TTC549 (cell line): ENCODE measurements around the gene ALOX5AP.

Source experiments
- FAIRE-seq: peaks from 2 replicates; lab custom pipeline; 2012; peaks lifted over from hg19 to GRCh38; lab: Jason Lieb, UNC

ALOX5AP gene

DNA sequence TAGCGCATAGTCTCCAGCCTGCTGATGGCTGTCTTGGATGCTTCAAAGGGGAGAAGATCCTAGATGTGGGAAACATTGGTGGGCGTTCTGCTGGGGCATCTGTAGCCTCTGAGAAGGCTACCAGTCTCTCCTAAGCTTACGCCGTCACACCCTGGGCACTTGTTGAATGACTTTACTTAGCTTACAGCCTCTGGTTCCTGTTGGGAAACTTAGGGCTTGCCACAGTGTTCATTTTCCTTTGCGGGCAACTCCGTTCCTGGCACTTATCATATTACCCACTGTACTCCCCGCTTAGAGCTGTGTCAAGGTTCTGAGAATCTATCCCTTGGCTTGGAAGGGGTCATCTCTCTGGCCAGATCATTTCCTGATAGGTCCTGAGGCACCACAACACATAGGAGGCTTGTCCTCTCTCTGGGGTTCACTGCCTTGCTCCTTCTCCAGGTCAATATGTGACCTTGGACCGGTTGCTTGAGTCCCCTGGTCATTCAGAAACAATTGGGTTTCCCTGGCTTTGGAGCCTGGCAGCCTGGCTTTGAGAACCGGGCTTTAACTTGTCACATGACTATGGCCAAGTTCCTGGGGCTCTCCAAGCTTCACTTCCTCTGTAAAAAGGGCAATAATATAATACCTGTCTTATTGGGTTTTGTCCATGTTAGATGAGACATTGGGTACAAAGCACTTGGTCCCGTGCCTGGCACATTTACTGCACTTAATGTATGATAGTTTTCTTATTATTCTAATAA, 20.5 kb upstream of the ALOX5AP start:
- FAIRE-seq: no peak

DNA sequence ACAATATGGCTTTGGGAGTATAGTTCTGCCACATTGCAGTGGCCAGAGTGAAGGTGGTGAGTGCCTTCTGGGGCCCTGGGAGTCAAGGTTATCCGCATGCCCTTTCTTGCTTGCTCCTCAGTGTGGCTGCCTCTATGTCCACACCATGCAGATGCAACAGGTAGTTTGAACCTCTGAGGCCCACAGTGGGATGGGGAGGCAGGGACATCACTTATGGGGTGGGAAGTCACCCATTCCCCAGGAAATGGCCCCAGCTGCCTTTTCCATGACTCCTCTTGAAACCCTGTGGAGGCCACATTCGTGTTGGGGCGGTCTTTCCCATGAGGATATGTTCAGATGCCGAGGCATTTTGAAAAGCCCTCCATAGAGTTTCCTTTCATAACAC, 20.0 kb upstream of the ALOX5AP start:
- no peak for FAIRE-seq

DNA sequence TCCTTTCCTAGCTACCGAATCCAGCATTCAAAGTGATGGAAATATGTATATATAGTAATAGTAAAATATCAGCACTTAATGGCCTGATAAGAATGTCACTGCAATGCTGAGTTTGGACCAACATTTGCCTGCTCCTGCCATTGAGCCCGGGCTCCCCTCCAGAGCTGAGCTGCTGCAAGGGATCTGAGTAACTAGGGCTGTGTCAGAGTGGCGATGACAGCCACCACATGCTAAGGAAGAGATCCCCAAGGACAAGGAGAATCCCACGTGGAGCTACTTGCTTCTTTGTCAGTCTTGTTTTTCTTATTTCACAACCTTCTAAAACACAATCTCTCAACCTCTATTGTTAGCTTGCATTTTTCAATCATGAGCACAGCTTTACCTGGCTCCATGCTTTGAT, 19.5 kb upstream of the ALOX5AP start:
- FAIRE-seq: no peak

DNA sequence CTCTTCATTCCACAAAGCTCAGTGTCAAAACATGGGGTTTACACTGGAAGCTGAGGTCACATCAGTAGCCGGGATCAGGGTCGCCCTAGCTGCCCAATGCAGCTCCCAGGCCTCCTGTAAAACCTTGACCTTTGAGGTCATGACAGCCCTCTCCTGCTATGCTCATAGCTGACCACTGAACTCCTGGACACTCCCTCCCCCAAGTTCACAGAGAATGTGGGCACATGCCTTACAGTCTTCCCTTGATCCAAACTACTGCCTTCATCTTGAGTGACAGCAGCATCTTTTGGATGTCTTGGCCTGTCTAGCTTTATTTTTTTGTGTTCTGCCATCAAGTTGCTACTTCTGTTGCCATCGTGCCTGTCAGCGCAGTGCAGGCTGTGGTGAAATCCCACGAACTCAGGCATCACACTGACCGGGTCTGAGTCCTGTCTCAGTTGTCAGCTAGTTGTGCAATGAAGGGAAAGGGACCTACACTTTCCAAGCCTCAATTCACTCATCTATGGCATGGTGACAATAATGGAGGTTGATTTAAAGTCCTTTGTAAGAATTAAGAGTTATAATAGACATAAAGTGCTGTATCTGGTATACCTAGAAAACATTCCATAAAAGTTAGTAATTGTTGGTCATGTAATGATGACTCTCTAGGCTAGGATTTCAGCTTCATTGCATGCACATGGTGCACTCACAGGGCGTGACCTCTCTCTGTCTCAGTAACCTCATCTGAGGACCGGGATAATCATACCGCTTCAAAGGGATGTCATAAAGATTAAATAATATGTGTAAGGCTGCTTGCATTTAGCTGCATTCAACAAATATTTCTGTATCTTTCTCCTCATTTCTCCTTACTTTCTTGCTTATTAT, 16.4 kb upstream of the ALOX5AP start:
- no peak for FAIRE-seq

DNA sequence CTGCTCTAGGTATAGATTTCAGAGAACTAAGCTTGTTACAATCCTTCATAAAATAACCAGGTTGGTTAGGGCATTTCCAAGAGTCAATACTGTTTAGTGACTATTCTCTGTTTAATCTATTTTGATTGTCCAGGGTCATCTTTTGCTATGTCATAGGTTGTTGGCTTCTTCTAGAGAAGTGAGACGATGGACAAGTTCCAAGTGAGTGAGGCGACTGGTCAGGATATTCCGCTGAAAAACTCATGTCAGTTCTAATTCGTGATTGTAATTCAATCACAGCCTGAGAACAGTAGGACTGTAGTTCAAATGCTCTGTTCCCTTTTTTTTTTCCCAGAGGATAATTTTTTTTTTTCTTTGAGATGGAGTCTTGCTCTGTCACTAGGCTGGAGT, 15.8 kb upstream of the ALOX5AP start:
- FAIRE-seq: no peak

DNA sequence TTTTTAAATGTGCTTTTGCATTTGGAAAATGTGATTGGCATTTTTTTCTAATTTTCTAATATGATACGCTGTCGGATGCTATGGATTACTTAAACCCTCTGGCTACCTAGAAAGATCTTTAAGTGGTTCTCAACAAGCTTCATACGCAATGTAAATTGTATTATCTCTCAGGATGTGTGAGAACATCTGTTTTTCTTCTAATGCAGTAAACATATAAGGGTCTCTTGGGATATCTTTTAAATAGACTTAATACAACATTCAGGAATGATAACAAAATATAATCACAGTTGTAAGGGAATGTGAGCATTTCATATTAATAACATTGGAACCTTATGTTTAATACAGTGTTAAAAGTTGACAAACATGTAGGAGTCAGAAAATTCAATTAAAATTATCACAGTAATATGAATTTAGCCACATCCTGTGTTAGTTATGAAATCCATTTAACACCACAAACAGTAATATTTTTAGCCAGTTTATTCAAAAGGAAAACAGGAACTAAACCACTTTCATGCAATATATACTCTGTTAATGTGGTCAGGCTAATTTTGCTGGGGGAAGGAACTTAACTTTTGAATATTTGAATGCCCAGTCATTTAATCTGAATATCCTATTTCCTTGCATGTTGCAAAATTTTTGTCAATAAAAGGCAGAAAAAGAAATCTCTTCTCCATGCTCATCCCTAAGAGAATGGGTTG, 15.0 kb upstream of the ALOX5AP start:
- no peak for FAIRE-seq

DNA sequence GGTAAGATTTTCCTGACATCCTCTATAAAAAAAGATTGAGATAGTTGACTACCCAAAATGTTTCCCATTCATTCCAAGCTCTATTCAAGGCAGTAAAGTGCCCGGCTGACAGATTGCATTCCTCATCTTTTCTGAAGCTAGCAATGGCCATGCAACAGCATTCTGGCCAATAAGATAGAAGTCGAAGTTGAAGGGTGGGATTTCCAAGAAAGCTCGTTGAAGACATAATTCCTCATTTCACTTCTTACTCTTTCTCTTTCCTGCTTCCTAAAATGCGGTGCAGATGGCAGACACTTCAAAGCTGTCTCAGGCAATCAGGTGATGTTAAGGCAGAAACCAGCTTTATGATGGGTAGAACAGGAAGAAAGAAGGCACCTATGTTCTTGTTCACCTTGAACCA, 13.4 kb upstream of the ALOX5AP start:
- FAIRE-seq: no peak

DNA sequence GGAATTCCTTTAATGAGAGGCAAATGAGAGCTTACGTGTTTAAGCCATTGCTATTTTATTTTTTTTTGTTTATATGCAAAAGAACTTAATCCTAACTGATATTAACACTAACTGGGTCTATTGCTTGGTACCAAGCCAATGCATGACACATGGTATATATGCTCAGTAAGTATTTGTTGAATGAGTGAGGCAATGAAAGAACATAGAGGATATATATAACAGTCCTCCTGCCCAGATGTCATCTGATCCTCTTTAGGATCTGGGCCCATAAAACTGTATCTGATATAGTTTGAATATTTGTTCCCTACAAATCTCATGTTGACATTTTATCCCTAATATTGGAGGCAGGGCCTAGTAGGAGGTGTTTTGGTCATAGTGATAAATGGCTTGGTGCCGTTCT, 13.0 kb upstream of the ALOX5AP start:
- no peak for FAIRE-seq

DNA sequence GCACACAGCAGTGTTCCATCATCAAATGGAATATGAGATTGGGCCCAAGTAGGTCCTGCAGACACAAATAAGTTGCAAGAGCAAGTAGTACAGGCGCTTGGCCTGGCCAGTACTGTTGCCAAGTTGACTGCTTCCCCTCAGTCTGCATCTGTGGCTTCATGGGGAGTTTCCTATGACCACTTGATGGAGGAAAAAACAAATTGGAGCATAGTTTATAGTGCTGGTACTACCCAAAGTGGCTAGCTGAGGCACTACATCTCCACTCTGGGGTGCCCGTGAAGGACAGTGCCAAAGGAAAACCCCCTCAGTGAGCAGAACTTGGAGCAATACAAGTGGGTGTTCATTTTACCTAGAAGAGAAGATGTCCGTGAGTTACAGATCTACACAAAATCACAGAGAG, 10.6 kb upstream of the ALOX5AP start:
- no peak for FAIRE-seq

DNA sequence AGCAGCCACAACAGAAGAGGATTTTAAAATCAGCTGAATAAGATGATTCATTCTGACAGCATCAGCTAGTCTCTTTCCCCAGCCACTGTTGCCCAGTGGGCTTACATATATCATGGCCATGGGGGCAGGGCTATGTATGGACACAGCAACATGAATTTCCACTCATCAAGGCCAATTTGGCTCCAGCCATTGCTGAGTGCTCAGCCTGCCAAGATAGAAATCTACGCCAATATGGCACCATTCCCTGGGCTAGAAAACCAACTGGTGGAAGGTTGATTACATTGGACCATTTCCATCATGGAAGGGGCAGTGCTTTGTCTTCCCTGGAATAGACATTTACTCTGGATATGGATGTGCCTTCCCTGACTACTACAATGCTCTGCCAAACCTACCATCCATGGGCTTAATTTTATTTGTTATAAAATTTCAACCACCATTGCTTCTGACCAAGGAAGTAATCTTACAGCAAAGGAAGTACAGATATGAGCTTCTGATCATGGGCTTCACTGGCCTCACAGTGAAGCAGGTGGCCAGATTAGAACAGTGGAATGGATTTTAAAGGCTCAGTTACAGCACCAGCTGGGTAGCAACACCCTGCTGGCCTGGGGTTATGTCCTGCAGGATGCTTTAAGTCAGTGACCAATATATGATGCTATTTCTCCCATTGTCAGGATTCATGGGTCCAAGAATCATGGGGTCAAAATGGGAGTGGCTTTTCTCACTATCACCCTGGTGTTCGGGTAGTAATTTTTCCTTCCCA, 9.8 kb upstream of the ALOX5AP start:
- FAIRE-seq: no peak

DNA sequence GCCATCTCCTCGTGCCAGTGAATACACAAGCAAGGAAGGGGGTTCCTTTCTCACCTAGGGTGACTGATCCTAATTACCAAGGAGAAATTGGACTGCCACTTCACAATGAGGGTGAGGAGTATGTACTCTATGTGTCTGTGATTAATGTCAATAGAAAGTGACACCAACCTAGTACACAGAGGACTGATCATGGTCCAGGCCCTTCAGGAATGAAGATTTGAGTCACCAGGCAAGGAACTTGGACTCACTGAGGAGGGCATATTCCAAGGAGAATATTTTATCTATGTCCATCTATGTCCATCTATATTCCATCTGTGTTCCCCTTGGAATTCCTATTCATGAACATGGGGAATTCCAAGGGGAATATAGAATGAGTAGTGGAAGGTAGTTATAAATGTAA, 9.2 kb upstream of the ALOX5AP start:
- no peak for FAIRE-seq

DNA sequence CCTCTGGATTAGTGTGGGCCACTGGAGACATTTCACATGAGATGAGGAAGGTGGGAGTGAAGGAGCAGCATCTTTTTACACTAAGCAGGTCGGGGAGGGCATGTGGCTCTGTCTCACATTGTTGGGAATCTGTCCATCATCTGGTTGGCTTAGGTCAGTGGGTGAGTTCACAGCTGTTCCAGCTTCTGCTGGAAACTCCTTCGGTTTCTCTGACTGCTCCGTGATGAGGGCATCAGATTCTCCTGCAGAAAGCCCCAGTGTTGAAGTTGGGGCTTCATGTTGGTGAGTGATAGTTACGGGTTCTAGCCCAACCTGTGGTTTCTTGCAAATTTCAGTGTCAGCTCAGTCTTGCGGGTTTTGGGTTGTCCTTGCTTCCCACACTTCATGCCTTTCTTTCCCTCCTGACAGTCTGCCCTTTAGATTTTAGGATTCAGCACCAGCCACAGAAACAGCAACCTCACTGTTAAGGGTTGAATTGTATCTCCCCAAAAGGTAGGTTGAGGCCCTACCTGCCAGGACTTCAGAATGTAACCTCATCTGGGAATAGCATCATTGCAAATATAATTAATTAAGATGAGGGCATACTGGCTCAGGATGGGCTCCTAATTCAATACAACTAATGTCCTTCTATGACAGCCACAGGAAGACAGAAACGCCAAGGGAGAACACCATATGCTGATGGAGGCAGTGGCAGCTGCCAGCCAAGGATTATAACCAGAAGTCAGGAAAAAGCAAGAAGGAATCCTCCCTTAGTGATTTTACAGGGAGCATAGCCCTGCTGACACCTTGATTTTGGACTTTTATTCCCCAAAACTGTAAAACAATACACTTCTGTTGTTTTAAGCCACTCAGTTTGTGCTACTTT, 7.6 kb upstream of the ALOX5AP start:
- no peak for FAIRE-seq

DNA sequence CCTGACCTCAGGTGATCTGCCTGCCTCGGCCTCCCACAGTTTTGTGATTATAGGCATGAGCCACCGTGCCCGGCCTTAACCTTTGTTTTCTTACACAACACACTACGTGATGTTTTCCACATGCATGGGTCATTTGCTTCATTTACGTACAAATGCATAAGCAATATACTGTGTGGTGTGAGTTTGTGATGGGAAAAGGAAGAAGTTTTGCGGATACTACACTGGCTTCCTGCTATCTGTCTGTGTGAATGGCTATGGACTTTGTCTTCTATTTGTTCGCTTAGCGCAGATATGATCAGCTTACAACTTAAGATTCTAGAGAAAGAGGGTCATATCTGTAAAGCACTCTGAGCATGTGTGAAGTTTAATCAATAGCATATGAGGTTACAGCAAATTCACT, 5.5 kb upstream of the ALOX5AP start:
- FAIRE-seq: no peak

DNA sequence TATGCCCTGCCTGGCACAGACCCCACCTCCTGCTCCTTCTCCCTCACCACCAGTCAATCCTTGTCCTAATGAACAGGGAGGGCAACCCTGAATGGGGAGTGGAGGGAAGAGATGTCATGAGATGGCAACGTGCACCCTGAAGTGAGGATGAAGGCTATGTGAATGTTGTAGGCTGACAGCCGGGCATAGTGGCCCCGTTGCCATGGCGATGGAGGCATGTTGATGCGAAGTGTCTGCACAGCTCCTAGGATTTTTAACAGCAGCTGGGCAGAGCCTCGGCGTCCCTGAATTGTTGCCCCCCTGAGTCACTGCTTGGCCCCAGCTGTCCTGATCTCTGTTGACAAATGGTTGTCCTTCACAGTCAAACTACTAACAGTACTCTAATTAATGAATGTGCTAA, 4.8 kb upstream of the ALOX5AP start:
- FAIRE-seq: no peak

DNA sequence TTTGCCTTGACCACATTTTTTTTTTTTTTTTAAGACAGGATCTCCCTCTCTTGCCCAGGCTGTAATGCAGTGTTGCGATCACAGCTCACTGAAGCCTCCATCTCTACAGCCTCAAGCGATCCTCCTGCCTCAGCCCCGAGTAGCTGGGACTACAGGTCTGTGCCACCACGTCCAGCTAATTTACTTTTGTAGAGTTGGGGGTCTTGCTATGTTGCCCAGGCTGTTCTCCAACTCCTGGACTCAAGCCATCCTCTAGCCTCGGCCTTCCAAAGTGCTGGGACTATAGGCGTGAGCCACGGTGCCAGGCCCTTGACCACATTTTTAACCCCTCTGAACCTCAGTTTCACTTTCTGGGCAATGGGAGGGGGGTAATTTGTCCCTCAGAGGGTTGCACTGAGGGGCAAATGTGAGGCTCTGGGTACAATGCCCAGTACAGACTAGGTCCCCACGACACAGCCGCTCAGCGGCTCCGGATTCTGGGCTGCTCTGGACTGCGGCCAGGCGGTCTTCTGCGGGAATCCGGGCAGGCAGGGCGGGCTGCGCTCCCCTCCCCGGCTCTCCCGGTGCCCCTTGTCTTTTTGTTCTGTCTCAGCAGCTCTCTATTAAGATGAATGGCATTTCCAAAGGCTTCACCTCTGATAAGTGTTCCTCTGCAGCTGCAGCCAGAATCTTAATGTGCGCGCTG, 3.8 kb upstream of the ALOX5AP start:
- no peak for FAIRE-seq

DNA sequence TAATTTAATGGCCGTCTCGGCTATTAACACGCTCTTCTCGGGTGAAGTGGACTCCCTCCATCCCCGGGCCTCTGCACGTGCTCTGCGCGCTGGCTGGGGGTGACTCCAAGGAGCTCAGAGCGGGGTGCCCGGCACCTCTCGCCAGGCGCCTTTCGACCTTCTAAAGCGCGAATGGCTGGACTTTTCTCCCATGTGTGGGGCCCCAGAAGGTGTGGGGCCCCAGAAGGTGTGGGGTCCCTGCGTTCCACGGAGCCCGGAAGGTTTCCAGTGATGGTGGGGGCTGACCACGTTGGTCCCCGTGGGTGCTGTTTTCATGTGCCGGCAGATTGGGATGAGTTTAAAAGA, 3.3 kb upstream of the ALOX5AP start:
- no peak for FAIRE-seq

DNA sequence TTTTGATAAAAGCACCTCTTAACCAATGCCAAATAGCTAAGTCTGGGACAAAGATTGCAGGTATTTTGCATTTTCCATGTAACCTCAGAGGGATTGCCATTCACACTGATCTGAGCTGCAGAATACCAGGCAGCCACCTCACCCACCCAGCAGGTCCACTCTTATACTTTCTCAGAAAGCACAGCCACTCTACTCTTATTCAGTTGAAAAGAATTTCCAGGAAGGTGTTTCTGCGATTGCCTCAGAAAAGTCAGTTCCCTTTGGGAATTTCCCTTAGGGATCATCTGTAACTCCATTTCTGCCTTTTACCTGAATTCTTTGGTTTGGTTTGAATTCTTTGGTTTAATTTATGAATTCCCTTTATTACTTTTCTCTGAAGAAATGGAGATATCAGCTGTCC, 904 bp upstream of the ALOX5AP start:
- FAIRE-seq: no peak

DNA sequence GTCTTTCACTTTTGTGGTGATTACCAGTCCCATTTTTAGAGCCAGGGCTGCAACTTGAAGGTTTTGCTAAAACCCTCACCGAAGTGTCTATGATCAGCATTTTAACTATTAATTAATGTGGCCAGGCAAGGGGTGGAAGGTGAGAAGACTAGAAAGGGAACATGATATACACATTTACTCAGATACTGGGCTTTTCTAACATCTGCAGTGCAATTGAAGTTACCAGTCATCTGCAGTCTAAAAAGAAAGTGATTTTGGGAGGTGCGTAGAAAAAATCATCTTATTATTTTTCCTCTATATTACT, 481 bp downstream of the ALOX5AP start:
- no peak for FAIRE-seq

DNA sequence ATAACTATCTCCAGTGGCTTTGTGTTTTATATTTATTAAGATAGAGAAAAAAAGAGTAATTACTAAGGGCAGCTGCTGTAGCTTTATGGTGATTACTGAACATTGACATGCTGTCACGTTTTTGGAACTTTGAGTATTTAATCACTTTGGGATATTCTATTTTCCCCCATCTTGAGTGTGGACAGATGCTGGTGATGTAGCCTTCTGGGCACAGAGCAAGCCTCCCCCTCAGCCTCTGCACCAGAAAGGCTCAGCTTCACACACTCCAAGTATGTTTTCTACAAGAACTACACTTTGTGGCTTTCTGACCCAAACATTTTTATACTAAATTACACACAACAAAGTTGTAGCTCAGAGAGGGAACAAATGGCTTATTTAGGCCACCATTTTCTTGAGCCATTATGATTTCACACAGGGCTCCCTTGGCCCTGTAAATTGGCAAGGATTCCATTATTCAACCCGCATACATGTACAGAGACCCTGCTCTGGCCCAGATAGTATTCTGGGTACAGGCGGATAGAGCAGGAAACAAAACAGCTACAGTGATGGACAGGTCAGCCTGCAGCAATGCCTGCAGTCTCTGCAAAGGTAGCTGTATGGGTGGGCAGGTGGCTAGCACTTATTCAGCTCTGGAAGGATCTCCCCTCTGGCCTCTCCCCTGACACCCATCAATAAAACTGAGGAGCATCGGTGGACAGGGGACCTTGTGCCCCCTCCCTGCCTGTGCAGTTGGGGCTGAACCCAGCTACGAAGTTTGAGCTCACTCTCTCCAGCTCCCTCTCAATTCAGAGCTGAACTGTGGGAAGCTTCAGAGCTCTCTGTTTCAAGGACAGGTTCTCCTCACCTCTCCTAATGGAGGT, 1.3 kb downstream of the ALOX5AP start:
- FAIRE-seq: no peak
